HG02798 (cell line): ENCODE data around the gene ABCA13.

ENCODE experiments used
- ATAC-seq: cut with Tn5 transposase; IDR thresholded peaks from one replicate; pipeline ENCODE4 v1.9.1; 2021; ENCODE audit warnings: mild to moderate bottlenecking; ENCODE audit not compliant: unreplicated experiment, poor library complexity

Gene ABCA13

GRCh38 chr7:48594349-48594748 is 423.1 kb downstream of the ABCA13 start:
- ATAC-seq, result no peak

GRCh38 chr7:48595756-48596155 is 424.5 kb downstream of the ABCA13 start:
- no peak for ATAC-seq

GRCh38 chr7:48610705-48611104 is 439.4 kb downstream of the ABCA13 start:
- no peak for ATAC-seq

- no peak for ATAC-seq
These were observed 440.7 kb downstream of the ABCA13 start for GRCh38 chr7:48611993-48612392.

GRCh38 chr7:48617508-48617907 is 446.2 kb downstream of the ABCA13 start:
- ATAC-seq, result no peak

GRCh38 chr7:48617993-48618392 is 446.7 kb downstream of the ABCA13 start:
- ATAC-seq, result no peak

- ATAC-seq, result no peak
These were observed 449.8 kb downstream of the ABCA13 start for GRCh38 chr7:48621076-48621475.

- ATAC-seq, result no peak
These were observed 455.9 kb downstream of the ABCA13 start for GRCh38 chr7:48627164-48627563.

- no peak for ATAC-seq
These were observed 457.6 kb downstream of the ABCA13 start for GRCh38 chr7:48628793-48629349.

- no peak for ATAC-seq
These were observed 462.9 kb downstream of the ABCA13 start for GRCh38 chr7:48634116-48634632.

GRCh38 chr7:48635796-48636195 is 464.5 kb downstream of the ABCA13 start:
- ATAC-seq, result no peak

- no peak for ATAC-seq
These were observed 465.2 kb downstream of the ABCA13 start for GRCh38 chr7:48636391-48637015.

- peak; percentile 41 for ATAC-seq
These were observed 466.1 kb downstream of the ABCA13 start for GRCh38 chr7:48637382-48637781.

- ATAC-seq, result no peak
These were observed 466.8 kb downstream of the ABCA13 start for GRCh38 chr7:48638041-48638440.

GRCh38 chr7:48643431-48644013 is 472.3 kb downstream of the ABCA13 start:
- no peak for ATAC-seq

GRCh38 chr7:48658138-48658537 is 486.9 kb downstream of the ABCA13 start:
- ATAC-seq, result no peak

GRCh38 chr7:48660306-48660870 is 489.1 kb downstream of the ABCA13 start:
- ATAC-seq, result no peak

- no peak for ATAC-seq
These were observed 493.0 kb downstream of the ABCA13 start for GRCh38 chr7:48664241-48664640.

- ATAC-seq, result no peak
These were observed 494.3 kb downstream of the ABCA13 start for GRCh38 chr7:48665353-48666135.

- no peak for ATAC-seq
These were observed 496.1 kb downstream of the ABCA13 start for GRCh38 chr7:48667407-48667806.

- no peak for ATAC-seq
These were observed 500.4 kb downstream of the ABCA13 start for GRCh38 chr7:48671656-48672055.
